Measurements from ENCODE around the gene RAVER2. TPM values are rescaled to one million over a fixed set of nuclear protein-coding genes. Genes with fewer than 3 reads are reported as not detected.
A peak's percentile ranks its signal among the peaks of the same experiment; 100 is the strongest.

RAVER2 gene
- total RNA-seq, 1 experiment from 2014 or later: 20.3 TPM

GRCh38 chr1:64861611-64862010 lies 116.7 kb downstream of the RAVER2 start:
- TF ChIP-seq GRHL2 (CRISPR knock-in tag; IDR thresholded peaks at IDR 0.05; ENCODE audit: insufficient replicate concordance, severe bottlenecking) (no peak), ZNF121 (CRISPR knock-in tag; IDR thresholded peaks at IDR 0.05) (no peak), GTF2I (CRISPR knock-in tag; conservative IDR thresholded peaks at IDR 0.05) (no peak), MLX (CRISPR knock-in tag; IDR thresholded peaks at IDR 0.05) (no peak), NR1H2 (CRISPR knock-in tag; IDR thresholded peaks at IDR 0.05) (no peak), KAT7 (CRISPR knock-in tag; IDR thresholded peaks at IDR 0.05; ENCODE audit: borderline replicate concordance) (no peak), JAZF1 (CRISPR knock-in tag; IDR thresholded peaks at IDR 0.05) (no peak), SP1 (CRISPR knock-in tag; conservative IDR thresholded peaks at IDR 0.05) (no peak), RORB (CRISPR knock-in tag; IDR thresholded peaks at IDR 0.05) (no peak), NR2C2 (CRISPR knock-in tag; IDR thresholded peaks at IDR 0.05) (no peak), GABPB1 (CRISPR knock-in tag; IDR thresholded peaks at IDR 0.05) (no peak), ZMAT4 (CRISPR knock-in tag; IDR thresholded peaks at IDR 0.05) (no peak)
- TF ChIP-seq, protein P1, sequence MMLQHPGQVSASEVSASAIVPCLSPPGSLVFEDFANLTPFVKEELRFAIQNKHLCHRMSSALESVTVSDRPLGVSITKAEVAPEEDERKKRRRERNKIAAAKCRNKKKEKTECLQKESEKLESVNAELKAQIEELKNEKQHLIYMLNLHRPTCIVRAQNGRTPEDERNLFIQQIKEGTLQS (CRISPR knock-in tag; conservative IDR thresholded peaks at IDR 0.05): no peak
- TF ChIP-seq, protein P2, sequence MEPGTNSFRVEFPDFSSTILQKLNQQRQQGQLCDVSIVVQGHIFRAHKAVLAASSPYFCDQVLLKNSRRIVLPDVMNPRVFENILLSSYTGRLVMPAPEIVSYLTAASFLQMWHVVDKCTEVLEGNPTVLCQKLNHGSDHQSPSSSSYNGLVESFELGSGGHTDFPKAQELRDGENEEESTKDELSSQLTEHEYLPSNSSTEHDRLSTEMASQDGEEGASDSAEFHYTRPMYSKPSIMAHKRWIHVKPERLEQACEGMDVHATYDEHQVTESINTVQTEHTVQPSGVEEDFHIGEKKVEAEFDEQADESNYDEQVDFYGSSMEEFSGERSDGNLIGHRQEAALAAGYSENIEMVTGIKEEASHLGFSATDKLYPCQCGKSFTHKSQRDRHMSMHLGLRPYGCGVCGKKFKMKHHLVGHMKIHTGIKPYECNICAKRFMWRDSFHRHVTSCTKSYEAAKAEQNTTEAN (CRISPR knock-in tag; IDR thresholded peaks at IDR 0.05): no peak
- TF ChIP-seq, protein P3, sequence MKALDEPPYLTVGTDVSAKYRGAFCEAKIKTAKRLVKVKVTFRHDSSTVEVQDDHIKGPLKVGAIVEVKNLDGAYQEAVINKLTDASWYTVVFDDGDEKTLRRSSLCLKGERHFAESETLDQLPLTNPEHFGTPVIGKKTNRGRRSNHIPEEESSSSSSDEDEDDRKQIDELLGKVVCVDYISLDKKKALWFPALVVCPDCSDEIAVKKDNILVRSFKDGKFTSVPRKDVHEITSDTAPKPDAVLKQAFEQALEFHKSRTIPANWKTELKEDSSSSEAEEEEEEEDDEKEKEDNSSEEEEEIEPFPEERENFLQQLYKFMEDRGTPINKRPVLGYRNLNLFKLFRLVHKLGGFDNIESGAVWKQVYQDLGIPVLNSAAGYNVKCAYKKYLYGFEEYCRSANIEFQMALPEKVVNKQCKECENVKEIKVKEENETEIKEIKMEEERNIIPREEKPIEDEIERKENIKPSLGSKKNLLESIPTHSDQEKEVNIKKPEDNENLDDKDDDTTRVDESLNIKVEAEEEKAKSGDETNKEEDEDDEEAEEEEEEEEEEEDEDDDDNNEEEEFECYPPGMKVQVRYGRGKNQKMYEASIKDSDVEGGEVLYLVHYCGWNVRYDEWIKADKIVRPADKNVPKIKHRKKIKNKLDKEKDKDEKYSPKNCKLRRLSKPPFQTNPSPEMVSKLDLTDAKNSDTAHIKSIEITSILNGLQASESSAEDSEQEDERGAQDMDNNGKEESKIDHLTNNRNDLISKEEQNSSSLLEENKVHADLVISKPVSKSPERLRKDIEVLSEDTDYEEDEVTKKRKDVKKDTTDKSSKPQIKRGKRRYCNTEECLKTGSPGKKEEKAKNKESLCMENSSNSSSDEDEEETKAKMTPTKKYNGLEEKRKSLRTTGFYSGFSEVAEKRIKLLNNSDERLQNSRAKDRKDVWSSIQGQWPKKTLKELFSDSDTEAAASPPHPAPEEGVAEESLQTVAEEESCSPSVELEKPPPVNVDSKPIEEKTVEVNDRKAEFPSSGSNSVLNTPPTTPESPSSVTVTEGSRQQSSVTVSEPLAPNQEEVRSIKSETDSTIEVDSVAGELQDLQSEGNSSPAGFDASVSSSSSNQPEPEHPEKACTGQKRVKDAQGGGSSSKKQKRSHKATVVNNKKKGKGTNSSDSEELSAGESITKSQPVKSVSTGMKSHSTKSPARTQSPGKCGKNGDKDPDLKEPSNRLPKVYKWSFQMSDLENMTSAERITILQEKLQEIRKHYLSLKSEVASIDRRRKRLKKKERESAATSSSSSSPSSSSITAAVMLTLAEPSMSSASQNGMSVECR (CRISPR knock-in tag; IDR thresholded peaks at IDR 0.05; ENCODE audit: borderline replicate concordance): no peak
- no peak overlapping the region for H3K4me3 Mint-ChIP-seq
- POLR2A ChIA-PET: no interaction called here
- CTCF ChIA-PET: interaction anchor here (0.6 to 1.4 kb wide), 6 partner anchors 15 to 347 kb away, joined by 3 to 9 read pairs (median 4); partner anchors contain the start of gene JAK1
- peaks cover 11% of the 10 kb centered on the region for H3K4me1 Mint-ChIP-seq
- H3K9me3 Mint-ChIP-seq: no peaks in the 10 kb centered on the region
- peak overlapping the region; percentile 35; the same call in 1 of the 2 replicates for H3K27ac Mint-ChIP-seq
- peaks cover 26% of the 10 kb centered on the region for H3K36me3 Mint-ChIP-seq
- H3K27me3 Mint-ChIP-seq (ENCODE audit: low read depth): no peaks in the 10 kb centered on the region
- peak; percentile 98 for ATAC-seq
- DNase-seq (ENCODE audit: low spot score): peak; percentile 69

GRCh38 chr1:64864018-64864940 lies 119.4 kb downstream of the RAVER2 start:
- ATAC-seq: no peak
- ChIA-PET CTCF (interaction anchor here (0.8 kb wide), 1 partner anchor 157 kb away, joined by 5 read pairs; no protein-coding TSS in a partner anchor), POLR2A (no interaction called here)
- no peaks in the 10 kb centered on the region for H3K27me3 Mint-ChIP-seq (ENCODE audit: low read depth)
- no peak overlapping the region for H3K4me3 Mint-ChIP-seq
- H3K9me3 Mint-ChIP-seq: no peaks in the 10 kb centered on the region
- DNase-seq (ENCODE audit: low spot score): no peak
- peaks cover 21% of the 10 kb centered on the region for H3K36me3 Mint-ChIP-seq
- peak overlapping the region; percentile 7; the same call in 1 of the 2 replicates for H3K27ac Mint-ChIP-seq
- peaks cover 11% of the 10 kb centered on the region for H3K4me1 Mint-ChIP-seq
- no peak for TF ChIP-seq ZNF138 (CRISPR knock-in tag; conservative IDR thresholded peaks at IDR 0.05)
- no peak for TF ChIP-seq NR1H2 (CRISPR knock-in tag; IDR thresholded peaks at IDR 0.05)
- TF ChIP-seq TEAD4 (CRISPR knock-in tag; IDR thresholded peaks at IDR 0.05): no peak
- TF ChIP-seq, protein P4, sequence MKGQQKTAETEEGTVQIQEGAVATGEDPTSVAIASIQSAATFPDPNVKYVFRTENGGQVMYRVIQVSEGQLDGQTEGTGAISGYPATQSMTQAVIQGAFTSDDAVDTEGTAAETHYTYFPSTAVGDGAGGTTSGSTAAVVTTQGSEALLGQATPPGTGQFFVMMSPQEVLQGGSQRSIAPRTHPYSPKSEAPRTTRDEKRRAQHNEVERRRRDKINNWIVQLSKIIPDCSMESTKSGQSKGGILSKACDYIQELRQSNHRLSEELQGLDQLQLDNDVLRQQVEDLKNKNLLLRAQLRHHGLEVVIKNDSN (CRISPR knock-in tag; IDR thresholded peaks at IDR 0.05): no peak
- no peak for TF ChIP-seq ZMAT4 (CRISPR knock-in tag; IDR thresholded peaks at IDR 0.05)
- no peak for TF ChIP-seq STAT6 (CRISPR knock-in tag; conservative IDR thresholded peaks at IDR 0.05; ENCODE audit: low read depth)
